AG09309 (cell line): ENCODE results near the gene CALHM6.

Experiments used
- DNase-seq: peaks from one replicate; pipeline ENCODE4 v3.0.0-alpha.2; 2010; ENCODE audit warnings: low read depth
- H3K4me3 ChIP-seq: 2 replicates; pipeline ENCODE4 v1.5.1; 2011; ENCODE audit warnings: mild to moderate bottlenecking, low read depth, low read length, moderate library complexity; ENCODE audit not compliant: control insufficient read depth
- CTCF ChIP-seq: IDR thresholded peaks from 2 replicates; pipeline ENCODE4 v1.5.1; 2011; ENCODE audit warnings: mild to moderate bottlenecking, low read depth, low read length, inconsistent platforms; ENCODE audit not compliant: insufficient read depth, control insufficient read depth; ENCODE audit errors: missing control alignments

The CALHM6 gene

GRCh38 chr6:116458264-116458663 lies 2.9 kb upstream of the CALHM6 start:
- DNase-seq, result no peak
- TF ChIP-seq CTCF, result no peak
- no peak overlapping the region for H3K4me3 ChIP-seq

GRCh38 chr6:116459927-116460326 lies 1.2 kb upstream of the CALHM6 start:
- no peak for DNase-seq
- TF ChIP-seq CTCF, result no peak
- no peak overlapping the region for H3K4me3 ChIP-seq

- peak overlapping the region; percentile 29 for H3K4me3 ChIP-seq
- no peak for TF ChIP-seq CTCF
- no peak for DNase-seq
These were observed 1.0 kb downstream of the CALHM6 start for GRCh38 chr6:116461932-116462885.

- no peak for TF ChIP-seq CTCF
- no peak for DNase-seq
- H3K4me3 ChIP-seq, result no peak overlapping the region
These were observed 2.1 kb downstream of the CALHM6 start for GRCh38 chr6:116463301-116463700.

GRCh38 chr6:116465246-116465645 lies 4.1 kb downstream of the CALHM6 start:
- no peak overlapping the region for H3K4me3 ChIP-seq
- no peak for TF ChIP-seq CTCF
- no peak for DNase-seq

- H3K4me3 ChIP-seq, result no peak overlapping the region
- DNase-seq, result no peak
- no peak for TF ChIP-seq CTCF
These were observed 5.9 kb downstream of the CALHM6 start for GRCh38 chr6:116467096-116467495.

GRCh38 chr6:116467514-116467913 lies 6.3 kb downstream of the CALHM6 start:
- no peak for TF ChIP-seq CTCF
- H3K4me3 ChIP-seq, result no peak overlapping the region
- DNase-seq, result no peak
